NB4 (cell line): ENCODE results near the gene ZNF341.

ENCODE experiments used
- DNase-seq: peaks from one replicate; pipeline ENCODE4 v3.0.0; 2010; ENCODE audit warnings: low read depth
- H3K4me3 ChIP-seq: one replicate; pipeline ENCODE4 v1.5.1; 2011; ENCODE audit warnings: mild to moderate bottlenecking, low read depth, low read length, moderate library complexity
- CTCF ChIP-seq: IDR thresholded peaks from one replicate; pipeline ENCODE4 v1.5.1; 2012; ENCODE audit warnings: low read depth, low read length
- MYC ChIP-seq: IDR thresholded peaks from 2 replicates; pipeline ENCODE4 v1.6.1; 2011; ENCODE audit warnings: low read depth, low read length
- POLR2A ChIP-seq: IDR thresholded peaks from 2 replicates; pipeline ENCODE4 v1.6.1; 2011; ENCODE audit warnings: mild to moderate bottlenecking; ENCODE audit not compliant: insufficient read length; ENCODE audit errors: extremely low read depth
- TF ChIP-seq, protein P1 (sequence below): IDR thresholded peaks from 2 replicates; pipeline ENCODE4 v1.6.1; 2011; ENCODE audit warnings: low read depth, low read length

The ZNF341 gene

GRCh38 chr20:33687993-33688937, 43.5 kb upstream of the ZNF341 start:
- no peak for TF ChIP-seq MYC
- no peak for TF ChIP-seq POLR2A
- TF ChIP-seq, protein P1, sequence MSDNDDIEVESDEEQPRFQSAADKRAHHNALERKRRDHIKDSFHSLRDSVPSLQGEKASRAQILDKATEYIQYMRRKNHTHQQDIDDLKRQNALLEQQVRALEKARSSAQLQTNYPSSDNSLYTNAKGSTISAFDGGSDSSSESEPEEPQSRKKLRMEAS = no peak
- TF ChIP-seq CTCF = no peak
- DNase-seq = peak; percentile 4
- no peak overlapping the region for H3K4me3 ChIP-seq

GRCh38 chr20:33688938-33689424, 42.8 kb upstream of the ZNF341 start:
- TF ChIP-seq POLR2A (no peak), MYC (no peak), CTCF (no peak)
- TF ChIP-seq, protein P1 = no peak
- H3K4me3 ChIP-seq = no peak overlapping the region
- peak; percentile 3 for DNase-seq

- DNase-seq = no peak
- H3K4me3 ChIP-seq = no peak overlapping the region
- TF ChIP-seq MYC (no peak), CTCF (no peak), POLR2A (no peak)
- TF ChIP-seq, protein P1 = no peak
These were observed 42.3 kb upstream of the ZNF341 start for GRCh38 chr20:33689493-33689892.

DNA sequence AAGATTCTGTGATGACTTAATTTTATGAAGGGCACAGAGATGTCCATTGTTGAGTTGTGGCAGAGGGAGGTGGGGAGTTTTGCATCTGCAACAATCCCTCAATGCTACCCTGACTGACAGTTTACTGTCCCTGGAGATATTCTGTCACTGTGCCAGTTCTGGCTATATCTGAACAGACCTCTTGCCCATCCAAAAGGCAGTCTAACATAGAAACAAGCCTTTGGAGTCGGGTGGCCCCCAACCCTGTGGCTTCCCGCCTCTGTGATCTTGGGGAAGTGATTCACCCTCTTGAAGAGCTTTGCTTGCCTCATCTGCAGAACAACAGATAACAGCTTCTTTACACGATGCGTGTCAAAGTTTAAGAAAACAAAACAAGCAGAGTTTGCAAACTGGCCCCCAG, 41.8 kb upstream of the ZNF341 start:
- TF ChIP-seq MYC (0 out of 2 replicates have a peak, but pooled peaks have one; percentile 55), CTCF (no peak), POLR2A (no peak)
- TF ChIP-seq, protein P1 = peak; percentile 65; the same call in 1 of the 2 replicates
- H3K4me3 ChIP-seq = peak overlapping the region; percentile 40
- peak; percentile 98 for DNase-seq

DNA sequence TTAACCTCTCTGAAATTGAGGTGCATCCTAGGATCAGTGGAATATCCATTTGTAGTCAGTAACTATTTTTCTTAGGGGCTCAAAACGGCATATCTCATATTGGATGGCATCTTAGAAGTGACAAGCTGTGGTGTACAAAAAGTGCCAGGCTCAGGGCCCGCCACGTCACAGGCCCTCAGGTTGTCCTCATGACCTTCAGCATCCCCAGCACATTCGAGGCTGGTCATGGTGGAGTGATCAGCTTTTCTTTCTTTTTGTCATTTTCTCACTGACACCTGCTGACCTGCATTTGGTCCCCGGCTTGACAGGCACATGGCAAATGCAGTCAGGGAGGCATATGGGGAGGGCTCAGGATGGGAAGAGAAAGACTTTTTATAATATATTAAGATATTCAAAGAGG, 38.5 kb upstream of the ZNF341 start:
- DNase-seq = peak; percentile 0
- no peak overlapping the region for H3K4me3 ChIP-seq
- TF ChIP-seq CTCF (no peak), POLR2A (no peak), MYC (no peak)
- TF ChIP-seq, protein P1 = no peak
